ENCODE measurements around the gene NUDT3. TPM values are rescaled to one million over a fixed set of nuclear protein-coding genes. Genes with fewer than 3 reads are reported as not detected.
A peak's percentile ranks its signal among the peaks of the same experiment; 100 is the strongest.

Gene NUDT3
- total and polyA plus RNA-seq, 9 of the 15 experiments (the other 6 are each of a cell fraction or from before 2014, with no cell fraction given) = 5.4 to 81.2 (median 56.4) TPM

DNA sequence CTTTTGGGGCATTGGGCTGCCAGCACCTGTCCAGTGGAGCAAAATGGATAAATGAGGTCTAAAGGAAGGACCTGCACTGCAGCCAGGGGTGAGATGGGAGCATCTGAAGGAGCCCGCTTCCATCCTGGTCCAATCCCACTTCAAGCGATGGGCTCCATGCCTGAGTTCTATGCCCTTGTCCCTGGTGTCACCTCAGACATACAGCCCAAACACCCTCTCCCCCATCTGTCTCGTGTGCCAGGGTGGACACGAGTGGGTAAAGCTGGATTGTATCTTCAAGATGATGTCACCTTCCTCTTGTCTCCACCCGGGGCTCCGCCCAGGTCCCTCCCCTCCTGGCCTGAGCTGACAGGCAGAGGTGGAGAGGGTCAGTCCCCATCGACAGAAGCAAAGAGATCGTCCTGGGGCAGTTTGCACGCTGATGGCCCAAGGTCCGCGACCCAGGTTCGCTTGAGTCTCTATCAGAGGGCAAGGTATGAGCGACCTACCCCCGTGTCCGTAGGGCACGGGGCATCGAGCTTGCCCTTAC is 144.2 kb downstream of the NUDT3 start (continued):
- TF ChIP-seq, protein P1, sequence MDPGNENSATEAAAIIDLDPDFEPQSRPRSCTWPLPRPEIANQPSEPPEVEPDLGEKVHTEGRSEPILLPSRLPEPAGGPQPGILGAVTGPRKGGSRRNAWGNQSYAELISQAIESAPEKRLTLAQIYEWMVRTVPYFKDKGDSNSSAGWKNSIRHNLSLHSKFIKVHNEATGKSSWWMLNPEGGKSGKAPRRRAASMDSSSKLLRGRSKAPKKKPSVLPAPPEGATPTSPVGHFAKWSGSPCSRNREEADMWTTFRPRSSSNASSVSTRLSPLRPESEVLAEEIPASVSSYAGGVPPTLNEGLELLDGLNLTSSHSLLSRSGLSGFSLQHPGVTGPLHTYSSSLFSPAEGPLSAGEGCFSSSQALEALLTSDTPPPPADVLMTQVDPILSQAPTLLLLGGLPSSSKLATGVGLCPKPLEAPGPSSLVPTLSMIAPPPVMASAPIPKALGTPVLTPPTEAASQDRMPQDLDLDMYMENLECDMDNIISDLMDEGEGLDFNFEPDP (CRISPR knock-in tag; IDR thresholded peaks at IDR 0.05) = 0 out of 2 replicates have a peak, but pooled peaks have one; percentile 5
- no peak for TF ChIP-seq KDM2B (CRISPR knock-in tag; IDR thresholded peaks at IDR 0.05)
- TF ChIP-seq ZSCAN32 (CRISPR knock-in tag; IDR thresholded peaks at IDR 0.05) = 0 out of 2 replicates have a peak, but pooled peaks have one; percentile 7
- TF ChIP-seq, protein P2, sequence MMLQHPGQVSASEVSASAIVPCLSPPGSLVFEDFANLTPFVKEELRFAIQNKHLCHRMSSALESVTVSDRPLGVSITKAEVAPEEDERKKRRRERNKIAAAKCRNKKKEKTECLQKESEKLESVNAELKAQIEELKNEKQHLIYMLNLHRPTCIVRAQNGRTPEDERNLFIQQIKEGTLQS (IDR thresholded peaks at IDR 0.05) = peak; percentile 97
- TF ChIP-seq, protein P2 (CRISPR knock-in tag; conservative IDR thresholded peaks at IDR 0.05) = no peak
- 0 out of 2 replicates have a peak, but pooled peaks have one; percentile 10 for TF ChIP-seq CEBPG (CRISPR knock-in tag; IDR thresholded peaks at IDR 0.05)
- TF ChIP-seq CEBPG (tag; conservative IDR thresholded peaks at IDR 0.05 in 1 of 2, IDR thresholded peaks at IDR 0.05 in 1 of 2) = no peak; a peak in 1 of 4 replicates
- TF ChIP-seq, protein P3, sequence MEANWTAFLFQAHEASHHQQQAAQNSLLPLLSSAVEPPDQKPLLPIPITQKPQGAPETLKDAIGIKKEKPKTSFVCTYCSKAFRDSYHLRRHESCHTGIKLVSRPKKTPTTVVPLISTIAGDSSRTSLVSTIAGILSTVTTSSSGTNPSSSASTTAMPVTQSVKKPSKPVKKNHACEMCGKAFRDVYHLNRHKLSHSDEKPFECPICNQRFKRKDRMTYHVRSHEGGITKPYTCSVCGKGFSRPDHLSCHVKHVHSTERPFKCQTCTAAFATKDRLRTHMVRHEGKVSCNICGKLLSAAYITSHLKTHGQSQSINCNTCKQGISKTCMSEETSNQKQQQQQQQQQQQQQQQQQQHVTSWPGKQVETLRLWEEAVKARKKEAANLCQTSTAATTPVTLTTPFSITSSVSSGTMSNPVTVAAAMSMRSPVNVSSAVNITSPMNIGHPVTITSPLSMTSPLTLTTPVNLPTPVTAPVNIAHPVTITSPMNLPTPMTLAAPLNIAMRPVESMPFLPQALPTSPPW (CRISPR knock-in tag; IDR thresholded peaks at IDR 0.05) = no peak
- no peak for TF ChIP-seq SMARCB1 (IDR thresholded peaks at IDR 0.05; ENCODE audit: insufficient read length, low read depth)
- TF ChIP-seq TCFL5 (CRISPR knock-in tag; conservative IDR thresholded peaks at IDR 0.05) = no peak
- TF ChIP-seq PML (IDR thresholded peaks at IDR 0.05; ENCODE audit: low read length) = peak; percentile 76; the same call in 1 of the 2 replicates
- no peak for TF ChIP-seq L3MBTL2 (IDR thresholded peaks at IDR 0.05)
- 0 out of 2 replicates have a peak, but pooled peaks have one; percentile 1 for TF ChIP-seq MYNN (IDR thresholded peaks at IDR 0.05)
- no peak for TF ChIP-seq MYNN (CRISPR knock-in tag; IDR thresholded peaks at IDR 0.05)
- no peak for TF ChIP-seq XRCC5 (IDR thresholded peaks at IDR 0.05; ENCODE audit: low read depth, low read length)
- TF ChIP-seq HEY1 (CRISPR knock-in tag; IDR thresholded peaks at IDR 0.05; ENCODE audit: borderline replicate concordance) = 0 out of 2 replicates have a peak, but pooled peaks have one; percentile 36
- TF ChIP-seq, protein P4, sequence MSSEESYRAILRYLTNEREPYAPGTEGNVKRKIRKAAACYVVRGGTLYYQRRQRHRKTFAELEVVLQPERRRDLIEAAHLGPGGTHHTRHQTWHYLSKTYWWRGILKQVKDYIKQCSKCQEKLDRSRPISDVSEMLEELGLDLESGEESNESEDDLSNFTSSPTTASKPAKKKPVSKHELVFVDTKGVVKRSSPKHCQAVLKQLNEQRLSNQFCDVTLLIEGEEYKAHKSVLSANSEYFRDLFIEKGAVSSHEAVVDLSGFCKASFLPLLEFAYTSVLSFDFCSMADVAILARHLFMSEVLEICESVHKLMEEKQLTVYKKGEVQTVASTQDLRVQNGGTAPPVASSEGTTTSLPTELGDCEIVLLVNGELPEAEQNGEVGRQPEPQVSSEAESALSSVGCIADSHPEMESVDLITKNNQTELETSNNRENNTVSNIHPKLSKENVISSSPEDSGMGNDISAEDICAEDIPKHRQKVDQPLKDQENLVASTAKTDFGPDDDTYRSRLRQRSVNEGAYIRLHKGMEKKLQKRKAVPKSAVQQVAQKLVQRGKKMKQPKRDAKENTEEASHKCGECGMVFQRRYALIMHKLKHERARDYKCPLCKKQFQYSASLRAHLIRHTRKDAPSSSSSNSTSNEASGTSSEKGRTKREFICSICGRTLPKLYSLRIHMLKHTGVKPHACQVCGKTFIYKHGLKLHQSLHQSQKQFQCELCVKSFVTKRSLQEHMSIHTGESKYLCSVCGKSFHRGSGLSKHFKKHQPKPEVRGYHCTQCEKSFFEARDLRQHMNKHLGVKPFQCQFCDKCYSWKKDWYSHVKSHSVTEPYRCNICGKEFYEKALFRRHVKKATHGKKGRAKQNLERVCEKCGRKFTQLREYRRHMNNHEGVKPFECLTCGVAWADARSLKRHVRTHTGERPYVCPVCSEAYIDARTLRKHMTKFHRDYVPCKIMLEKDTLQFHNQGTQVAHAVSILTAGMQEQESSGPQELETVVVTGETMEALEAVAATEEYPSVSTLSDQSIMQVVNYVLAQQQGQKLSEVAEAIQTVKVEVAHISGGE (CRISPR knock-in tag; IDR thresholded peaks at IDR 0.05) = peak in 1 of 3 experiments; percentile 12; a peak in 1 of 6 replicates
- peak; percentile 74; the same call in 1 of the 2 replicates for TF ChIP-seq CBFB (CRISPR knock-in tag; IDR thresholded peaks at IDR 0.05)
- TF ChIP-seq PKNOX1 (IDR thresholded peaks at IDR 0.05) = peak; percentile 77
- TF ChIP-seq RUNX1 (IDR thresholded peaks at IDR 0.05; ENCODE audit: low read depth) = 0 out of 2 replicates have a peak, but pooled peaks have one; percentile 14
